IPS-18c (cell line): ENCODE data around the gene TMEM213.

Source experiments
- H3K4me3 ChIP-seq: 2 replicates; pipeline ENCODE4 v1.7.0; 2013; ENCODE audit warnings: low read depth, mild to moderate bottlenecking, low read length, moderate library complexity; ENCODE audit not compliant: insufficient read depth
- H3K9me3 ChIP-seq: one replicate; pipeline ENCODE4 v1.6.1; 2013; ENCODE audit warnings: mild to moderate bottlenecking, low read length, moderate library complexity; ENCODE audit not compliant: control insufficient read depth, insufficient read depth

TMEM213 gene

GRCh38 chr7:138825049-138825721 lies 27.4 kb downstream of the TMEM213 start:
- Histone ChIP-seq H3K9me3 (no peaks in the 10 kb centered on the region), H3K4me3 (no peak overlapping the region)

DNA sequence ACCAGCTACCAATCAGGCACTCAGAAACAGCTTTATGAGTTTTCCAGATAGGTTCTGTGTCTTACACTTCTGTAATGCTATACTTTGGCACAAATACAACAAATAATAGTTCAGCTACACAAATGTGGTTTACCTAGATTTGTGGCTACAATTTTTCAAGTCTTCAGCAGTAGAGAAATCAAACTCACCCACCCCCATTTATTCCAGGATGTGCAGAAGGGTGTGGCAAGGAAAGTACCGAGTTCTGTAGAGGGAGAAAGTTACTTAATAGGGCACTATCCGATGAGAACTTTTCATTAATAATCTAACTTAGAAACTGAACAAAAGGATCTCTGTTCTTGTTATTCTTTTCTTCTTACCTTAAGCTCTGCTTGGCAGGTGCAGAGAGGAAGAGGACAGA lies 30.5 kb downstream of the TMEM213 start:
- H3K9me3 ChIP-seq, result no peaks in the 10 kb centered on the region
- no peak overlapping the region for H3K4me3 ChIP-seq

DNA sequence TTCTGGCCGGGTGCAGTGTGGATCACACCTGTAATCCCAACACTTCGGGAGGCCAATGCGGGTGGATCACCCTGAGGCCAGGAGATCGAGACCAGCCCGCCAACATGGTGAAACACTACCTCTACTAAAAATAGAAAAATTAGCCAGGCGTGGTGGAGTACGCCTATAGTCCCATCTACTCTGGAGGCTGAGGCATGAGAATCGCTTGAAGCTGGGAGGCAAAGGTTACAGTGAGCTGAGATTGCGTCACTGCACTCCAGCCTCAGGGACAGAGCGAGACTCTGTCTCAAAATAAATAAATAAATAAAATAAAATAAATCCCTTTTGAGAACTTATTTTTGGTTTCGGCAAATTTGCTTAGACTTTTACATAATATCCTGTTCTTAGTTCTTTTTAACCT lies 31.5 kb downstream of the TMEM213 start:
- no peak overlapping the region for H3K4me3 ChIP-seq
- H3K9me3 ChIP-seq, result no peaks in the 10 kb centered on the region

GRCh38 chr7:138832966-138833365 lies 35.2 kb downstream of the TMEM213 start:
- Histone ChIP-seq H3K4me3 (no peak overlapping the region), H3K9me3 (no peaks in the 10 kb centered on the region)

DNA sequence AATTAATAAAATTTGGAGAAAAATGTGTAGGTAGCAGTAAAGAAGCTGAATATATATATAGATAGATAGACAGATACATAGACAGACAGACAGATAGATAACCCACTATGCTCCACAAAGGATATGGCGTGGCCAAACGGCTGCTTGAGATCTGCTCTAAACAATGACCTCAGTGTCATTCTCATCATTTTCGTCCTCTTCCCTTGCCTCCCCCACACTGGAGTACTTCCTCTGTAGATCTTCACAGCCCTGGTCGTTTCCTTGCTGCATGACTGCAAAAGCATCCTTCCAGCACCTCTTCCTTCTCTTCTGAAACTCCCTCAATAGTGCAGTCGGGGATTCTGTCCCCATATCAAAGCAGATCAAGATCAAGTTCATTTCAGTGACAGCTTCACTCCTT lies 35.8 kb downstream of the TMEM213 start:
- no peak overlapping the region for H3K4me3 ChIP-seq
- no peaks in the 10 kb centered on the region for H3K9me3 ChIP-seq

GRCh38 chr7:138834583-138834982 lies 36.8 kb downstream of the TMEM213 start:
- no peaks in the 10 kb centered on the region for H3K9me3 ChIP-seq
- no peak overlapping the region for H3K4me3 ChIP-seq

GRCh38 chr7:138835087-138835486 lies 37.3 kb downstream of the TMEM213 start:
- no peak overlapping the region for H3K4me3 ChIP-seq
- H3K9me3 ChIP-seq, result no peaks in the 10 kb centered on the region

DNA sequence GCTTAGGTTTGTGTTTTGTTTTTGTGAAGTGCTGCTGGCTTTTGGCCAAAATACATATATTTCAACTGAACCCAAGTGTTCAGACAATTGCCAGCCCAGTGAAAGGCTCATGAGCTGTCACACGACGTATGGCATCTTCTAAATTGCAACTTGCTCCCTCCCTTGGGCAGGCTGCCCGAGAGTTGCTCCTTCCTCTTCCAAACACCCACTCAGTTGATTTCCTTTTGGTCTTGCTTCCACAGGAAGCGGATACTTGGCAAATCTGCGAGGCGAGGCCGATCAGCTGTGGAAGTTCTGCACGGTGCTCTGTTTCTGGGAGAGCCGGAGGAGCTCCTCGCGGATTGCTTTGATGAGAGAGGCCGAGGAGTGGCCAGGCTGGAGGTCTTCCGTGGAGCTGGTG lies 39.8 kb downstream of the TMEM213 start:
- no peak overlapping the region for H3K4me3 ChIP-seq

GRCh38 chr7:138838166-138838565 lies 40.4 kb downstream of the TMEM213 start:
- H3K4me3 ChIP-seq, result no peak overlapping the region
- H3K9me3 ChIP-seq, result no peaks in the 10 kb centered on the region

More for the DNA sequence above, 39.8 kb downstream of the TMEM213 start:
- no peaks in the 10 kb centered on the region for H3K9me3 ChIP-seq

GRCh38 chr7:138842111-138842510 lies 44.3 kb downstream of the TMEM213 start:
- no peaks in the 10 kb centered on the region for H3K9me3 ChIP-seq
- no peak overlapping the region for H3K4me3 ChIP-seq

DNA sequence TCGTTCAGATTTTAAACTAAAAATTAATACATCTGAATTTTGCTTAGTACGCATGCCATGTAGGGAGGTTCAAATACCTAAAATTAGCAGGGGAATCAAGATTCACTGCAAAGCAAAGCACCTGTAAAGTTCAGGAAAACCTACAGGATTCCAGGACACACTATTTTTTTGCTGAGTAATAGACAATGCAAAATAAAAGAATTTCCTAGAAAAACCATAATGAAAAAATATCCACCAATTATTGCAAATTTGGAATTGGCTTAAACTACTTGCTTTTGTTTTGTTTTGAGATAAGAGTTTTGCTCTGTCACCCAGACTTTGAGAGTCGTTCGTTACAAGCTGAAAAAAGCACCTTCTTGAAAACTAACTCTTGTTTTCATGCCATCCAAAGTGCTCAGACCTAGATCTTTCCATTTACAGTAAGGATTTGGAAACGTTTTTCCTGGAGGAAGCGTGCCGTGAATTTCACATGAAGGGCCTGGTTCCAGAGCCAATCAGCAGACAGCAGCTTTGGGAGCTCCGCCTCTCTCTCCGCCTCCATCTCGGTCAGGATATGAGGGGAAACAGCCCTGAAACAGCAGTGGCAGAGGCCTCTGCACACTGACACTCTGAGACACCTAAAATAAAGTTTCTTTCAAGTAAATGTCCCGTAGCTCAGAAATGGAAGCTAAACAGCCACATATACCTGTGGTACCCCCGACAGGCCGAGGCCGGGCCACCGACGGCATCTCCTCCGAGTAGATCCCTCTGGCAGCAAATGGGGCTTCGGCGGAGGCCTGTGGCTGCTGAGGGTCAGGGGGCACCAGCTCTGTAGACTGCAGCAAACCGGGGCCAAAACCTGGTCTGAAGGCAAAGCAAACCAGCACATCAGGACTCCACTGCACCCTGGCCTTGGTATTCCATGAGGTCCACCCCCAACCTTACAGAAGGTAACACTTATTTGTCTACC lies 46.1 kb downstream of the TMEM213 start:
- no peaks in the 10 kb centered on the region for H3K9me3 ChIP-seq
- no peak overlapping the region for H3K4me3 ChIP-seq

DNA sequence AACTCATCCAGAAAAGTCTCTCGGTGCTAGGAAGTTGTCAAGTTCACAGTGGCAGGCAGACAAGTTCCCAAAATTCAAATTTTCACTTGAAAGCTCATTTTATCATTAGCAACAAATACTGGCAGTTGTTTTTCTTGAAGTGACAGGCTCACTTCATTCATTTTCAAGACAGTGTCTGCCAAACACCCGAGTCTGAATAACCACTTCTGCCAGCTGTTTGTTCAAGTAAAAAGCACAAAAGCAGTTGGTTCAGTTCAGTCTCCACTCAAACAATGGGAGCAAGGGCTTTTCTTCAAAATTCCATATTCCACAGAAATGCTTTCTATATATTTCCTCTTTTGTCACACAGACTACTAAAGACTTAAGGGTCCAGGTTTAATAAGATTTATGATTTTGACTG lies 47.9 kb downstream of the TMEM213 start:
- no peaks in the 10 kb centered on the region for H3K9me3 ChIP-seq
- H3K4me3 ChIP-seq, result no peak overlapping the region

- H3K9me3 ChIP-seq, result no peaks in the 10 kb centered on the region
- no peak overlapping the region for H3K4me3 ChIP-seq
Measured at GRCh38 chr7:138848056-138848980, 50.5 kb downstream of the TMEM213 start.

DNA sequence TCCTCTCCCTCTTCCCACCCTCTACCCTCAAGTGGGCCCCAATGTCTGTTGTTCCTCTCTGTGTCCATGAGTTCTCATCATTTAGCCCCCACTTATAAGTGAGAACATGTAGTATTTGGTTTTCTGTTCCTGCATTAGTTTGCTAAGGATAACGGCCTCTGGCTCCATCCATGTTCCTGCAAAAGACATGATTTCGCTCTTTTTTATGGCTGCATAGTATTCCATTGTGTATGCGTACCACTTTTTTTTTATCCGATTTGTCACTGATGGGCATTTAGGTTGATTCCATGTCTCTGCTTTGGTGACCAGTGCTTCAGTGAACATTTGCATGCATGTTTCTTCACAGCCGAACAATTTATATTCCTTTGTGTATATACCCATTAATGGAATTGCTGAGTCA lies 51.9 kb downstream of the TMEM213 start:
- Histone ChIP-seq H3K9me3 (no peaks in the 10 kb centered on the region), H3K4me3 (no peak overlapping the region)

- no peak overlapping the region for H3K4me3 ChIP-seq
- H3K9me3 ChIP-seq, result no peaks in the 10 kb centered on the region
Measured at GRCh38 chr7:138852469-138852868, 54.7 kb downstream of the TMEM213 start.

DNA sequence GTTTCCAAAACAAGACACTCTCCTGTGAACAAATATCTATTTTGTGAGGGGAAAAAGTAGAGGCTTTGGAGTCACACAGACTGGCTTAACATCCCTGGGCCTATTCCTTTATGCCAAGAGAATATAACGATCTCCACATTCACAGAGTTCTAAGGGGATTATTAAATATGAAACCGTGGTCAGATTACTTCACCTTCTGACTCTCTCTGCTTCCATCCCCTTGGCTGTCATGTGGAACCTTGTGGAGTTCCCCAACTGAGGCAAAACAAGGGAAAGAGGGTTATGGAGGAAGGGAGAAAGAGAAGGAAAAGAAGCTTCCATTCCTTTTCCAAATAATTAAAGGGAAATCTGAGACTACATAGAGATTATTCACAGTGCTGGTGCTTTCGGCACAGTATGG lies 55.7 kb downstream of the TMEM213 start:
- H3K4me3 ChIP-seq, result no peak overlapping the region
- H3K9me3 ChIP-seq, result no peaks in the 10 kb centered on the region

DNA sequence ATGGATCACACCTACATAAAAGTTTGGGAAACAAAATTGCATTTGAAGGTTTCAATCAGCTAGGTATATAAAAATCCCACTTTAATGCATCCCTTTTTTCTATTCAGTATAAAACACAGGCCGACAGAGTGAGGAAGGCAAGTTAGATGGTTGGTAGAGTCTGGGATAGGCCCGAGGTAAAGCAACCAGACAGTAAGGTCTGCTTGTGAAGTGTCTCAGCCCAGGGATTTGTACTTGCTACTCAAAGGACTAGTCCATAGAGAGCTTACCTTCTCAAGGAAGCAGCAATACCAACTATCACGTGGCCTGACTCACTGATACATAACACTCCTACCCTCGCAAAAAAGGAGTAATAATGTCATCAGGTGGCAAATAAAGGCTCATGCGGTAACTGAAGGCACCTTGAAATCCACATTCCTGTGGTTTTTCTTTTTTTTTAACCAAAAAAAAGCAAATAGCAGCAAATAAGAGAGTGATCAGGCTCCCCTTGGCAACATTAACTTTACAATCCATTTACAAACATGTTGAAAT lies 56.4 kb downstream of the TMEM213 start:
- Histone ChIP-seq H3K4me3 (no peak overlapping the region), H3K9me3 (no peaks in the 10 kb centered on the region)
